ENCODE data around the gene ESRRB.

ESRRB gene

GRCh38 chr14:76456891-76457586 is 81.1 kb downstream of the ESRRB start:
- no peak for DNase-seq

GRCh38 chr14:76457841-76458240 is 81.9 kb downstream of the ESRRB start:
- DNase-seq: no peak

GRCh38 chr14:76461886-76462285 is 85.9 kb downstream of the ESRRB start:
- no peak for DNase-seq

GRCh38 chr14:76462330-76462729 is 86.4 kb downstream of the ESRRB start:
- no peak for DNase-seq

- no peak for DNase-seq
Observed at GRCh38 chr14:76463105-76463504, 87.2 kb downstream of the ESRRB start.

- no peak for DNase-seq
Observed at GRCh38 chr14:76464856-76465255, 88.9 kb downstream of the ESRRB start.

- no peak for DNase-seq
Observed at GRCh38 chr14:76465664-76466063, 89.7 kb downstream of the ESRRB start.

- no peak for DNase-seq
Observed at GRCh38 chr14:76467711-76468155, 91.8 kb downstream of the ESRRB start.

- DNase-seq: no peak
Observed at GRCh38 chr14:76472199-76472723, 96.3 kb downstream of the ESRRB start.

GRCh38 chr14:76473481-76474263 is 97.7 kb downstream of the ESRRB start:
- DNase-seq: no peak

GRCh38 chr14:76480426-76480825 is 104.5 kb downstream of the ESRRB start:
- DNase-seq: no peak

GRCh38 chr14:76484355-76484754 is 108.4 kb downstream of the ESRRB start:
- no peak for DNase-seq

GRCh38 chr14:76486251-76486743 is 110.4 kb downstream of the ESRRB start:
- no peak for DNase-seq

GRCh38 chr14:76488551-76488950 is 112.6 kb downstream of the ESRRB start:
- DNase-seq: no peak

GRCh38 chr14:76489667-76490066 is 113.7 kb downstream of the ESRRB start:
- no peak for DNase-seq

GRCh38 chr14:76490111-76490510 is 114.2 kb downstream of the ESRRB start:
- DNase-seq: no peak

- no peak for DNase-seq
Observed at GRCh38 chr14:76490735-76491134, 114.8 kb downstream of the ESRRB start.

- no peak for DNase-seq
Observed at GRCh38 chr14:76491172-76491930, 115.4 kb downstream of the ESRRB start.

- no peak for DNase-seq
Observed at GRCh38 chr14:76495983-76496382, 120.0 kb downstream of the ESRRB start.

- DNase-seq: no peak
Observed at GRCh38 chr14:76496595-76496994, 120.7 kb downstream of the ESRRB start.

GRCh38 chr14:76497550-76498462 is 121.9 kb downstream of the ESRRB start:
- DNase-seq: no peak

- no peak for DNase-seq
Observed at GRCh38 chr14:76498463-76498935, 122.6 kb downstream of the ESRRB start.

All from effector CD8-positive, alpha-beta T cell (primary cell).